Measurements from ENCODE around the gene RABL3.

DNA sequence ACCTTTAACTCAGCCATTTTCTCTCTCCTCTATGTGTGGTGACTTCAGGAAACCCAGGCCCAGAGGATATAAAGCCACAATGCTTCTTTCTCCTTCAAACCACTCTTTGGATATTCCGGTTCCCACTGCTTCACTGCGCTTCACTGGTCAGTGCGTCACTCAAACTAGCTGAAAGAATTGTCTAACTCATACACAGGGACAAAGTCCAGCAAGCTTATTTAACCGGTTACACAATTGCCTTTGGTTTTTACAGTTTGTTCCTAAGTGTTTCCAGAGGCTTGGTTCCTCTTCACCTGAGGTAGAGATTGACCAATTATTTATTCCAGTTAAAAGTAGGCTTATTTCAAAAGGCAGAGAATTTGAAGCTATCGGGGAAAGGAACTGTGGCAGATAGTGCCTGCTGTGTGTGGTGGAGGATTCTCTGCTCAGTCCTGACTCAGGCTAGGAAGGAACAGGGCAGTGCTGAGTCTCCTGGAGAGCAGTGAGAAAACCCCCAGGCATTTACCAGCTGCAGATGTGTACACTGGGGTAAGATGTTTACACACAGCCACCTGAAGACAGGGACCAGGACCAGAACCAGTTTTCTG, 60.1 kb downstream of the RABL3 start, which contains the start of gene HGD:
- TF ChIP-seq POLR2AphosphoS5 (IDR thresholded peaks at IDR 0.05), result peak in 2 of 3 donors; percentile 56 to 81
- no peak for TF ChIP-seq EP300 (IDR thresholded peaks at IDR 0.05)
- TF ChIP-seq, protein P1, sequence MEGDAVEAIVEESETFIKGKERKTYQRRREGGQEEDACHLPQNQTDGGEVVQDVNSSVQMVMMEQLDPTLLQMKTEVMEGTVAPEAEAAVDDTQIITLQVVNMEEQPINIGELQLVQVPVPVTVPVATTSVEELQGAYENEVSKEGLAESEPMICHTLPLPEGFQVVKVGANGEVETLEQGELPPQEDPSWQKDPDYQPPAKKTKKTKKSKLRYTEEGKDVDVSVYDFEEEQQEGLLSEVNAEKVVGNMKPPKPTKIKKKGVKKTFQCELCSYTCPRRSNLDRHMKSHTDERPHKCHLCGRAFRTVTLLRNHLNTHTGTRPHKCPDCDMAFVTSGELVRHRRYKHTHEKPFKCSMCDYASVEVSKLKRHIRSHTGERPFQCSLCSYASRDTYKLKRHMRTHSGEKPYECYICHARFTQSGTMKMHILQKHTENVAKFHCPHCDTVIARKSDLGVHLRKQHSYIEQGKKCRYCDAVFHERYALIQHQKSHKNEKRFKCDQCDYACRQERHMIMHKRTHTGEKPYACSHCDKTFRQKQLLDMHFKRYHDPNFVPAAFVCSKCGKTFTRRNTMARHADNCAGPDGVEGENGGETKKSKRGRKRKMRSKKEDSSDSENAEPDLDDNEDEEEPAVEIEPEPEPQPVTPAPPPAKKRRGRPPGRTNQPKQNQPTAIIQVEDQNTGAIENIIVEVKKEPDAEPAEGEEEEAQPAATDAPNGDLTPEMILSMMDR (IDR thresholded peaks at IDR 0.05), result no peak
- TF ChIP-seq POLR2A (IDR thresholded peaks at IDR 0.05), result peak in 2 of 4 donors; percentile 11 to 22
